Measurements from ENCODE around the gene SLA2. TPM values are rescaled to one million over a fixed set of nuclear protein-coding genes. Genes with fewer than 3 reads are reported as not detected.
"Not testable (repeated sequence)": the region's sequence is repeated elsewhere in the genome, so short reads cannot be mapped to it uniquely, and the experiment has no call there.

Gene SLA2
- total RNA-seq (2022): not detected in 2 replicates
- Bru-seq, nascent RNA: percentile 13 among the genes with signal in this experiment
- BruChase-seq, experiment 1, labeled RNA remaining after a 6-hour chase: percentile 14 among the genes with signal in this experiment
- percentile 23 among the genes with signal in this experiment for BruChase-seq, experiment 2, labeled RNA remaining after a 2-hour chase
- long read RNA-seq: 0 reads

- Mint-ChIP-seq H3K9me3 (ENCODE audit: unreplicated experiment) (no peaks in the 10 kb centered on the region), H3K27me3 (ENCODE audit: insufficient read depth, unreplicated experiment) (no peaks in the 10 kb centered on the region), H3K36me3 (ENCODE audit: insufficient read depth, unreplicated experiment) (no peaks in the 10 kb centered on the region), H3K4me1 (ENCODE audit: insufficient read depth, unreplicated experiment) (no peaks in the 10 kb centered on the region), H3K4me3 (ENCODE audit: unreplicated experiment) (no peak within 1 kb of the TSS), H3K27ac (ENCODE audit: low read depth, unreplicated experiment) (no peak within 1 kb of the TSS)
- no peak for TF ChIP-seq CTCF (IDR thresholded peaks at IDR 0.05; ENCODE audit: unreplicated experiment)
- intact Hi-C loops (cut with micrococcal nuclease): no loop called here
- no peak for DNase-seq (ENCODE audit: unreplicated experiment)
- POLR2A ChIA-PET: no interaction called here
- CTCF ChIA-PET: interaction anchor here (0.5 to 1.3 kb wide), 7 partner anchors 12 to 246 kb away, joined by 3 to 5 read pairs (median 3); no protein-coding TSS in a partner anchor
- BruUV-seq (replicated peaks): no TSS peak
Measured at GRCh38 chr20:36645998-36646397, at the start of gene SLA2. TSS of gene SLA2 (minus strand) at chr20:36646196. CDS start at chr20:36641335, 4,861 bp downstream.

GRCh38 chr20:36695467-36695866 is 49.5 kb upstream of the SLA2 start:
- intact Hi-C loops (cut with micrococcal nuclease); H3K9me3 Mint-ChIP-seq (ENCODE audit: unreplicated experiment); DNase-seq (ENCODE audit: unreplicated experiment); BruUV-seq (replicated peaks); H3K4me1 Mint-ChIP-seq (ENCODE audit: insufficient read depth, unreplicated experiment); H3K36me3 Mint-ChIP-seq (ENCODE audit: insufficient read depth, unreplicated experiment); H3K4me3 Mint-ChIP-seq (ENCODE audit: unreplicated experiment); H3K27me3 Mint-ChIP-seq (ENCODE audit: insufficient read depth, unreplicated experiment); H3K27ac Mint-ChIP-seq (ENCODE audit: low read depth, unreplicated experiment): not testable (repeated sequence)
- POLR2A ChIA-PET: interaction anchor here (0.8 kb wide), 1 partner anchor 17 kb away, joined by 4 read pairs; no protein-coding TSS in a partner anchor
- CTCF ChIA-PET: interaction anchor here (0.6 kb wide), 1 partner anchor 12 kb away, joined by 3 read pairs; no protein-coding TSS in a partner anchor

GRCh38 chr20:36688630-36689029 is 42.6 kb upstream of the SLA2 start:
- no peak overlapping the region for H3K4me3 Mint-ChIP-seq (ENCODE audit: unreplicated experiment)
- H3K27me3 Mint-ChIP-seq (ENCODE audit: insufficient read depth, unreplicated experiment): no peaks in the 10 kb centered on the region
- H3K4me1 Mint-ChIP-seq (ENCODE audit: insufficient read depth, unreplicated experiment): no peaks in the 10 kb centered on the region
- ChIA-PET CTCF (interaction anchor here (1.4 to 1.5 kb wide), 2 partner anchors 20 to 198 kb away, joined by 4 to 5 read pairs; no protein-coding TSS in a partner anchor), POLR2A (interaction anchor here (1.0 to 1.1 kb wide), 2 partner anchors 8 to 18 kb away, joined by 3 read pairs; no protein-coding TSS in a partner anchor)
- no peak overlapping the region for H3K27ac Mint-ChIP-seq (ENCODE audit: low read depth, unreplicated experiment)
- intact Hi-C loops (cut with micrococcal nuclease): no loop called here
- H3K9me3 Mint-ChIP-seq (ENCODE audit: unreplicated experiment): no peaks in the 10 kb centered on the region
- no peak for TF ChIP-seq CTCF (IDR thresholded peaks at IDR 0.05; ENCODE audit: unreplicated experiment)
- H3K36me3 Mint-ChIP-seq (ENCODE audit: insufficient read depth, unreplicated experiment): peaks cover 8% of the 10 kb centered on the region
- peak; percentile 36 for DNase-seq (ENCODE audit: unreplicated experiment)
- no TSS peak for BruUV-seq (replicated peaks)

GRCh38 chr20:36687850-36688249 is 41.9 kb upstream of the SLA2 start:
- Mint-ChIP-seq H3K4me1 (ENCODE audit: insufficient read depth, unreplicated experiment) (no peaks in the 10 kb centered on the region), H3K27me3 (ENCODE audit: insufficient read depth, unreplicated experiment) (no peaks in the 10 kb centered on the region), H3K36me3 (ENCODE audit: insufficient read depth, unreplicated experiment) (peaks cover 16% of the 10 kb centered on the region), H3K9me3 (ENCODE audit: unreplicated experiment) (no peaks in the 10 kb centered on the region), H3K27ac (ENCODE audit: low read depth, unreplicated experiment) (no peak overlapping the region), H3K4me3 (ENCODE audit: unreplicated experiment) (no peak overlapping the region)
- no TSS peak for BruUV-seq (replicated peaks)
- no peak for TF ChIP-seq CTCF (IDR thresholded peaks at IDR 0.05; ENCODE audit: unreplicated experiment)
- ChIA-PET POLR2A (interaction anchor here (1.0 kb wide), 1 partner anchor 18 kb away, joined by 3 read pairs; no protein-coding TSS in a partner anchor), CTCF (no interaction called here)
- intact Hi-C loops (cut with micrococcal nuclease): no loop called here
- no peak for DNase-seq (ENCODE audit: unreplicated experiment)
